DOHH2 (cell line): ENCODE results near the gene NSUN5.
"Not testable (repeated sequence)": the region's sequence is repeated elsewhere in the genome, so short reads cannot be mapped to it uniquely, and the experiment has no call there.

Experiments
- H3F3A ChIP-seq: fragments of 200-600 bp; sonication (generic), shearing (Covaris generic); 2 replicates; pipeline ENCODE4 v1.6.0; 2016; ENCODE audit warnings: antibody characterized with exemption, mild to moderate bottlenecking; ENCODE audit not compliant: control insufficient read depth, insufficient read depth
- H3K27ac ChIP-seq: fragments of 200-600 bp; sonication (generic); 2 replicates; pipeline ENCODE4 v1.5.1; 2014; ENCODE audit warnings: low read depth, mild to moderate bottlenecking, low read length, moderate library complexity
- H3K27me3 ChIP-seq: fragments of 200-600 bp; sonication (generic); 2 replicates; pipeline ENCODE4 v1.6.1; 2014; ENCODE audit warnings: mild to moderate bottlenecking, low read length, mixed read lengths; ENCODE audit not compliant: control insufficient read depth
- H3K36me3 ChIP-seq: fragments of 200-600 bp; sonication (generic); 2 replicates; pipeline ENCODE4 v1.6.1; 2014; ENCODE audit warnings: mild to moderate bottlenecking, low read length, moderate library complexity, mixed read lengths; ENCODE audit not compliant: control insufficient read depth
- H3K4me1 ChIP-seq: fragments of 200-600 bp; sonication (generic); 2 replicates; pipeline ENCODE4 v1.6.1; 2014; ENCODE audit warnings: mild to moderate bottlenecking, low read length, mixed read lengths; ENCODE audit not compliant: control insufficient read depth
- H3K4me2 ChIP-seq: fragments of 200-600 bp; sonication (generic); 2 replicates; pipeline ENCODE4 v1.6.0; 2014; ENCODE audit warnings: mild to moderate bottlenecking, low read length, moderate library complexity
- H3K4me3 ChIP-seq: fragments of 200-600 bp; sonication (generic); 2 replicates; pipeline ENCODE4 v1.5.1; 2014; ENCODE audit warnings: mild to moderate bottlenecking, low read length, mixed read lengths
- H3K79me2 ChIP-seq: fragments of 200-600 bp; sonication (generic); 2 replicates; pipeline ENCODE4 v1.6.1; 2014; ENCODE audit warnings: mild to moderate bottlenecking, low read length, mixed read lengths; ENCODE audit not compliant: control insufficient read depth
- H3K9me2 ChIP-seq: fragments of 200-600 bp; sonication (generic); replicated peaks from 2 replicates; pipeline ENCODE4 v1.6.1; 2014; ENCODE audit warnings: mild to moderate bottlenecking, low read length, mixed read lengths; ENCODE audit not compliant: control insufficient read depth
- H3K9me3 ChIP-seq: fragments of 200-600 bp; sonication (generic); 2 replicates; pipeline ENCODE4 v1.6.1; 2014; ENCODE audit warnings: antibody characterized with exemption, low read length, mixed read lengths; ENCODE audit not compliant: control insufficient read depth, insufficient read depth
- H4K20me1 ChIP-seq: fragments of 200-600 bp; sonication (generic); 2 replicates; pipeline ENCODE4 v1.6.0; 2014; ENCODE audit warnings: low read depth, mild to moderate bottlenecking, antibody characterized with exemption, low read length, moderate library complexity; ENCODE audit not compliant: control insufficient read depth, insufficient read depth
- CTCF ChIP-seq: fragments of 200-600 bp; sonication (generic); IDR thresholded peaks from one replicate; pipeline ENCODE4 v1.5.1; 2014; ENCODE audit warnings: antibody characterized with exemption, mild to moderate bottlenecking, low read depth, low read length; ENCODE audit not compliant: poor library complexity, severe bottlenecking
- EZH2phosphoT487 ChIP-seq: fragments of 200-600 bp; sonication (generic); IDR thresholded peaks from 2 replicates; pipeline ENCODE4 v1.6.1; 2017; ENCODE audit warnings: borderline replicate concordance, mild to moderate bottlenecking, antibody characterized with exemption, low read length, moderate library complexity, mixed read lengths

Gene NSUN5

GRCh38 chr7:73304071-73304470 is 4.6 kb downstream of the NSUN5 start:
- Histone ChIP-seq H3K79me2 (peaks cover 33% of the 10 kb centered on the region), H3K27me3 (no peaks in the 10 kb centered on the region), H3K9me2 (no peaks in the 10 kb centered on the region), H4K20me1 (peaks cover 6% of the 10 kb centered on the region; the same call in 1 of the 2 replicates), H3K36me3 (peaks cover 48% of the 10 kb centered on the region), H3K4me3 (no peak overlapping the region), H3K4me1 (peaks cover 16% of the 10 kb centered on the region), H3K4me2 (no peak overlapping the region), H3F3A (no peaks in the 10 kb centered on the region), H3K9me3 (no peaks in the 10 kb centered on the region), H3K27ac (no peak overlapping the region)
- TF ChIP-seq CTCF (no peak), EZH2phosphoT487 (no peak)

- Histone ChIP-seq H3K4me3 (no peak overlapping the region), H3K79me2 (peaks cover 28% of the 10 kb centered on the region), H3K4me2 (no peak overlapping the region), H3K4me1 (peaks cover 14% of the 10 kb centered on the region), H3K9me3 (no peaks in the 10 kb centered on the region), H4K20me1 (peaks cover 6% of the 10 kb centered on the region; the same call in 1 of the 2 replicates), H3K36me3 (peaks cover 48% of the 10 kb centered on the region), H3K9me2 (no peaks in the 10 kb centered on the region), H3K27me3 (no peaks in the 10 kb centered on the region), H3F3A (no peaks in the 10 kb centered on the region), H3K27ac (no peak overlapping the region)
- TF ChIP-seq CTCF = no peak
- no peak for TF ChIP-seq EZH2phosphoT487
Measured at GRCh38 chr7:73303546-73303945, 5.1 kb downstream of the NSUN5 start.

- not testable (repeated sequence) for H3K4me3 ChIP-seq, H3K9me2 ChIP-seq, H4K20me1 ChIP-seq
Measured at GRCh38 chr7:73302846-73303245, 5.8 kb downstream of the NSUN5 start.

GRCh38 chr7:73301108-73301507 is 7.5 kb downstream of the NSUN5 start:
- not testable (repeated sequence) for H3K9me2 ChIP-seq, H3K4me1 ChIP-seq, H3K27ac ChIP-seq, H3K4me2 ChIP-seq, H3K27me3 ChIP-seq, H3K4me3 ChIP-seq, H3F3A ChIP-seq, H4K20me1 ChIP-seq, H3K79me2 ChIP-seq, H3K9me3 ChIP-seq
- peaks cover 31% of the 10 kb centered on the region for H3K36me3 ChIP-seq
- TF ChIP-seq CTCF = peak; percentile 10

More at GRCh38 chr7:73302846-73303245, 5.8 kb downstream of the NSUN5 start:
- H3K27ac ChIP-seq, H3K9me3 ChIP-seq, H3F3A ChIP-seq, H3K27me3 ChIP-seq, H3K4me2 ChIP-seq: not testable (repeated sequence)
- Histone ChIP-seq H3K4me1 (peaks cover 13% of the 10 kb centered on the region), H3K79me2 (peaks cover 22% of the 10 kb centered on the region), H3K36me3 (peaks cover 46% of the 10 kb centered on the region)

- H3K79me2 ChIP-seq, H3K9me3 ChIP-seq, H3K27me3 ChIP-seq, H3K9me2 ChIP-seq, H3K4me3 ChIP-seq, H3K4me1 ChIP-seq, H3K4me2 ChIP-seq, H3F3A ChIP-seq, H3K27ac ChIP-seq, H4K20me1 ChIP-seq: not testable (repeated sequence)
- H3K36me3 ChIP-seq = peaks cover 20% of the 10 kb centered on the region
Measured at GRCh38 chr7:73299812-73300211, 8.8 kb downstream of the NSUN5 start.

GRCh38 chr7:73297706-73298105 is 10.9 kb downstream of the NSUN5 start:
- not testable (repeated sequence) for H3K36me3 ChIP-seq, H3K4me2 ChIP-seq, H4K20me1 ChIP-seq, H3K79me2 ChIP-seq, H3K9me3 ChIP-seq, H3K4me3 ChIP-seq, H3K27me3 ChIP-seq, H3K27ac ChIP-seq, H3K9me2 ChIP-seq, H3F3A ChIP-seq, H3K4me1 ChIP-seq
